HepG2 (cell line): ENCODE data around the gene FYB2. TPM values are rescaled to one million over a fixed set of nuclear protein-coding genes. Genes with fewer than 3 reads are reported as not detected.

Source experiments
- BCL6 ChIP-seq: IDR thresholded peaks from 2 replicates; pipeline ENCODE4 v1.6.1; 2016; ENCODE audit warnings: missing genetic modification reagents, missing compliant biosample characterization
- CC2D1A ChIP-seq: sonication (generic); formaldehyde crosslinking; IDR thresholded peaks from 2 replicates; pipeline ENCODE4 v1.8.1; 2023; ENCODE audit warnings: mild to moderate bottlenecking, missing genetic modification reagents
- DMAP1 ChIP-seq: IDR thresholded peaks from 2 replicates; pipeline ENCODE4 v1.6.1; 2016
- ESRRA ChIP-seq: sonication (generic); formaldehyde crosslinking; IDR thresholded peaks from 2 replicates; pipeline ENCODE4 v1.5.1; 2020; ENCODE audit warnings: mild to moderate bottlenecking, low read depth, missing genetic modification reagents
- GABPA ChIP-seq, 2 experiments: IDR thresholded peaks; 2 replicates each; pipeline ENCODE4 v1.6.1; 2011 to 2016; ENCODE audit warnings: low read depth in 2 of 2, low read length in 1 of 2, missing biosample characterization in 1 of 2, missing genetic modification characterization in 1 of 2
- HDAC1 ChIP-seq: sonication (generic); formaldehyde crosslinking; IDR thresholded peaks from 2 replicates; pipeline ENCODE4 v1.5.1; 2020; ENCODE audit warnings: mild to moderate bottlenecking, missing genetic modification reagents
- HIVEP1 ChIP-seq: sonication (generic); formaldehyde crosslinking; IDR thresholded peaks from 2 replicates; pipeline ENCODE4 v1.4.0; 2020; ENCODE audit warnings: mild to moderate bottlenecking, missing genetic modification reagents
- MXI1 ChIP-seq: IDR thresholded peaks from 3 replicates; pipeline ENCODE4 v1.6.1; 2012; ENCODE audit warnings: low read depth, low read length, inconsistent platforms, borderline replicate concordance
- NFKB2 ChIP-seq: sonication (generic); formaldehyde crosslinking; IDR thresholded peaks from 2 replicates; pipeline ENCODE4 v1.4.0; 2020; ENCODE audit warnings: missing genetic modification reagents, borderline replicate concordance
- NKX3-1 ChIP-seq: sonication (generic); formaldehyde crosslinking; IDR thresholded peaks from 2 replicates; pipeline ENCODE4 v1.5.0; 2020; ENCODE audit warnings: missing genetic modification reagents
- NONO ChIP-seq, 2 experiments: fragments of 450-650 bp in 1 of 2; sonication (generic) in 1 of 2; formaldehyde crosslinking in 1 of 2; IDR thresholded peaks in 1 of 2; conservative IDR thresholded peaks in 1 of 2; 2 replicates each; pipeline versions ENCODE4 v1.6.1 to v1.8.0; 2017 to 2022; ENCODE audit warnings: mild to moderate bottlenecking in 1 of 2, missing genetic modification reagents in 1 of 2, moderate library complexity in 1 of 2
- NR2F1 ChIP-seq, 2 experiments: fragments of 450-650 bp in 1 of 2; formaldehyde crosslinking in 1 of 2; IDR thresholded peaks; 2 replicates each; pipeline versions ENCODE4 v1.5.0 to v1.6.1; 2016 to 2020; ENCODE audit warnings: mild to moderate bottlenecking in 1 of 2, missing compliant biosample characterization in 1 of 2, missing genetic modification reagents in 1 of 2, moderate library complexity in 1 of 2
- PRPF4 ChIP-seq: fragments of 200-400 bp; formaldehyde crosslinking; IDR thresholded peaks from 2 replicates; pipeline ENCODE4 v1.6.1; 2016; ENCODE audit warnings: low read length, low read depth; ENCODE audit not compliant: poor library complexity, severe bottlenecking
- RAD21 ChIP-seq: fragments of 450-650 bp; formaldehyde crosslinking; IDR thresholded peaks from 2 replicates; pipeline ENCODE4 v1.5.0; 2020; ENCODE audit warnings: mild to moderate bottlenecking
- RFX5 ChIP-seq: IDR thresholded peaks from 2 replicates; pipeline ENCODE4 v1.6.1; 2011; ENCODE audit warnings: low read depth, low read length, improper control_type of control experiment
- RXRA ChIP-seq: sonication (generic); formaldehyde crosslinking; IDR thresholded peaks from 2 replicates; pipeline ENCODE4 v1.5.1; 2020; ENCODE audit warnings: missing genetic modification reagents
- U2AF2 ChIP-seq: fragments of 200-400 bp; formaldehyde crosslinking; IDR thresholded peaks from 2 replicates; pipeline ENCODE4 v1.6.1; 2017; ENCODE audit warnings: low read depth, mild to moderate bottlenecking, low read length
- YEATS4 ChIP-seq: sonication (generic); formaldehyde crosslinking; IDR thresholded peaks from 2 replicates; pipeline ENCODE4 v1.4.0; 2020; ENCODE audit warnings: missing genetic modification reagents, borderline replicate concordance
- ZMYM3 ChIP-seq: sonication (generic); formaldehyde crosslinking; IDR thresholded peaks from 2 replicates; pipeline ENCODE4 v1.5.1; 2020; ENCODE audit warnings: mild to moderate bottlenecking, missing genetic modification reagents
- ZNF329 ChIP-seq: sonication (generic); formaldehyde crosslinking; IDR thresholded peaks from 2 replicates; pipeline ENCODE4 v1.9.0; 2021; ENCODE audit warnings: low read depth, mild to moderate bottlenecking, missing genetic modification reagents
- ZNF552 ChIP-seq: sonication (generic); formaldehyde crosslinking; IDR thresholded peaks from 2 replicates; pipeline ENCODE4 v1.9.0; 2022; ENCODE audit warnings: missing genetic modification reagents, mild to moderate bottlenecking, borderline replicate concordance
- ZNF562 ChIP-seq: sonication (generic); formaldehyde crosslinking; IDR thresholded peaks from 2 replicates; pipeline ENCODE4 v1.8.0; 2022; ENCODE audit warnings: missing genetic modification reagents, borderline replicate concordance
- ZNF619 ChIP-seq: sonication (generic); formaldehyde crosslinking; IDR thresholded peaks from 2 replicates; pipeline ENCODE4 v1.4.0; 2020; ENCODE audit warnings: mild to moderate bottlenecking, missing genetic modification reagents
- polyA plus RNA-seq, 8 experiments: library from polyadenylated mRNA; depleted of rRNA in 3 of 8; stranded (reverse) in 7 of 8; unstranded in 1 of 8; fragments of >200 nt; fragmentation: Illumina TruSeq in 4 of 8; extraction: Trizol in 4 of 8; gene quantifications; 2 replicates each; pipeline versions ENCODE4 v1.2.1 to v1.2.3, GENCODE V29; 2011 to 2016; ENCODE audit warnings: low read depth in 4 of 8, missing spikeins in 1 of 8, mixed read lengths in 1 of 8; ENCODE audit not compliant: insufficient read depth in 1 of 8
- total RNA-seq, 5 experiments: library from RNA; depleted of rRNA; stranded (reverse); fragments of >200 nt; fragmentation: Illumina TruSeq; extraction: Trizol; gene quantifications; 2 replicates each; pipeline ENCODE4 v1.2.3, GENCODE V29; 2016; ENCODE audit warnings: low read depth in 1 of 5
- TF ChIP-seq, protein P1 (sequence below): IDR thresholded peaks from 2 replicates; pipeline ENCODE4 v1.6.1; 2016; ENCODE audit warnings: low read depth, borderline replicate concordance
- TF ChIP-seq, protein P2 (sequence below): sonication (generic); formaldehyde crosslinking; IDR thresholded peaks from 2 replicates; pipeline ENCODE4 v1.8.1; 2023; ENCODE audit warnings: mild to moderate bottlenecking, missing genetic modification reagents
- TF ChIP-seq, protein P3 (sequence below): IDR thresholded peaks from 2 replicates; pipeline ENCODE4 v1.6.1; 2016; ENCODE audit warnings: mild to moderate bottlenecking

The FYB2 gene
- total and polyA plus RNA-seq, 2 of the 13 experiments (the other 11 are each of a cell fraction or from before 2014, with no cell fraction given): 1.2 to 2.7 TPM

DNA sequence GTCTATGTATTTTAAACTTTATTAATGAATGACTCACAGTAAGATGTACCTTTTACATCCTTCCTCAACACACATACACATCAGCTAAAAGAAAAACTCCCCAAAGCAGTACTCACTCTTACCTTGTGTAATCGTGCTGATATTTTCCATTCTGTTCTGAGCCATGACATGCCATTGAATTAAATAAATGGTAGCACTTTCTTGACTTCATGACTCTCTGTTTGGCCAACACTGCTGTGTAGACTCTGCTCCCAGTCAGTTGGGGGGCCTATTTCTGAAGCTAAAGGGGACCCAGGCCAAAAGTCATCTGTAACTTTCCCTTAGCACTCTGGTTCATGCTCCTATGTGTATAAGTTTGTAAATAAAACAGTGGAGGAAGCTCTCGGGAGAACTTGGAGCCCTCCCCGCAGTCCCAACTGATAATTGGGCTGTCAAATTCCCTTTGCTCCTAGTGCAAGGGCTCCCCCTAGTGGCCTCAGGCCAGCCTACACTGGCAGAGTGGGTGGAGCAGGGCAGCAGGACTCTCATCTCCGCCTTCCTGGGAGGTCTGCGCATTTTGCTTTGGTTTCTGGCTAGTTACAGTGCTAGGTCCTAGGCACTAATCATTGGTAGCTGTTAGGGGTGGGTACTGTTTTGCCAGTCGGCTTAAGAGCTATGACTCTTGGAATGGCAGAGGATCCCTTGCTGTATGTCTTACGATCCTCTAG is 1.7 kb upstream of the FYB2 start (continued):
- TF ChIP-seq ZNF552 (CRISPR knock-in tag) (no peak), MXI1 (no peak), NR2F1 (CRISPR knock-in tag; IDR thresholded peaks at IDR 0.05) (no peak), PRPF4 (no peak), BCL6 (CRISPR knock-in tag) (peak; percentile 19; the same call in 1 of the 2 replicates), RAD21 (peak; percentile 94), NONO (IDR thresholded peaks at IDR 0.05) (no peak), NONO (CRISPR knock-in tag; conservative IDR thresholded peaks at IDR 0.05) (no peak; the same call in 1 of the 2 replicates), YEATS4 (CRISPR knock-in tag) (no peak), DMAP1 (CRISPR knock-in tag) (no peak), HIVEP1 (no peak), ESRRA (CRISPR knock-in tag) (no peak), RFX5 (no peak), HDAC1 (CRISPR knock-in tag) (no peak), NFKB2 (no peak), ZNF329 (CRISPR knock-in tag) (no peak), ZNF619 (CRISPR knock-in tag) (no peak), CC2D1A (CRISPR knock-in tag) (no peak), U2AF2 (no peak), ZNF562 (CRISPR knock-in tag) (no peak), GABPA (IDR thresholded peaks at IDR 0.05; ENCODE audit: low read depth, low read length) (no peak), GABPA (CRISPR knock-in tag; IDR thresholded peaks at IDR 0.05; ENCODE audit: low read depth) (no peak), ZMYM3 (CRISPR knock-in tag) (peak; percentile 31; the same call in 1 of the 2 replicates), NKX3-1 (CRISPR knock-in tag) (no peak), RXRA (CRISPR knock-in tag) (0 out of 2 replicates have a peak, but pooled peaks have one; percentile 19)
- TF ChIP-seq, protein P1, sequence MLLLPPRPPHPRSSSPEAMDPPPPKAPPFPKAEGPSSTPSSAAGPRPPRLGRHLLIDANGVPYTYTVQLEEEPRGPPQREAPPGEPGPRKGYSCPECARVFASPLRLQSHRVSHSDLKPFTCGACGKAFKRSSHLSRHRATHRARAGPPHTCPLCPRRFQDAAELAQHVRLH (CRISPR knock-in tag): no peak
- TF ChIP-seq, protein P2, sequence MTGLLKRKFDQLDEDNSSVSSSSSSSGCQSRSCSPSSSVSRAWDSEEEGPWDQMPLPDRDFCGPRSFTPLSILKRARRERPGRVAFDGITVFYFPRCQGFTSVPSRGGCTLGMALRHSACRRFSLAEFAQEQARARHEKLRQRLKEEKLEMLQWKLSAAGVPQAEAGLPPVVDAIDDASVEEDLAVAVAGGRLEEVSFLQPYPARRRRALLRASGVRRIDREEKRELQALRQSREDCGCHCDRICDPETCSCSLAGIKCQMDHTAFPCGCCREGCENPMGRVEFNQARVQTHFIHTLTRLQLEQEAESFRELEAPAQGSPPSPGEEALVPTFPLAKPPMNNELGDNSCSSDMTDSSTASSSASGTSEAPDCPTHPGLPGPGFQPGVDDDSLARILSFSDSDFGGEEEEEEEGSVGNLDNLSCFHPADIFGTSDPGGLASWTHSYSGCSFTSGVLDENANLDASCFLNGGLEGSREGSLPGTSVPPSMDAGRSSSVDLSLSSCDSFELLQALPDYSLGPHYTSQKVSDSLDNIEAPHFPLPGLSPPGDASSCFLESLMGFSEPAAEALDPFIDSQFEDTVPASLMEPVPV (CRISPR knock-in tag): no peak
- TF ChIP-seq, protein P3, sequence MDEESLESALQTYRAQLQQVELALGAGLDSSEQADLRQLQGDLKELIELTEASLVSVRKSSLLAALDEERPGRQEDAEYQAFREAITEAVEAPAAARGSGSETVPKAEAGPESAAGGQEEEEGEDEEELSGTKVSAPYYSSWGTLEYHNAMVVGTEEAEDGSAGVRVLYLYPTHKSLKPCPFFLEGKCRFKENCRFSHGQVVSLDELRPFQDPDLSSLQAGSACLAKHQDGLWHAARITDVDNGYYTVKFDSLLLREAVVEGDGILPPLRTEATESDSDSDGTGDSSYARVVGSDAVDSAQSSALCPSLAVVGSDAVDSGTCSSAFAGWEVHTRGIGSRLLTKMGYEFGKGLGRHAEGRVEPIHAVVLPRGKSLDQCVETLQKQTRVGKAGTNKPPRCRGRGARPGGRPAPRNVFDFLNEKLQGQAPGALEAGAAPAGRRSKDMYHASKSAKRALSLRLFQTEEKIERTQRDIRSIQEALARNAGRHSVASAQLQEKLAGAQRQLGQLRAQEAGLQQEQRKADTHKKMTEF (CRISPR knock-in tag): 0 out of 2 replicates have a peak, but pooled peaks have one; percentile 42
